ENCODE results near the gene SRP9.

Gene SRP9

GRCh38 chr1:225746361-225747179 lies 31.1 kb upstream of the SRP9 start:
- Histone ChIP-seq H3K9me3 (no peaks in the 10 kb centered on the region), H3K36me3 (no peaks in the 10 kb centered on the region), H3K4me1 (peaks cover 0 to 41% (median 24%) of the 10 kb centered on the region in 4 donors), H3K4me3 (peak overlapping the region; percentile 53 to 55), H3K27me3 (no peaks in the 10 kb centered on the region), H3K27ac (peak overlapping the region; percentile 80 to 87)
- DNase-seq, result peak; percentile 58 to 79
- intact Hi-C loops (cut with DNase I; ENCODE audit: low total_unique reads), result no loop called here
- TF ChIP-seq CTCF (IDR thresholded peaks at IDR 0.05), result peak; percentile 25 to 26

- Histone ChIP-seq H3K4me3 (no peak overlapping the region), H3K36me3 (no peaks in the 10 kb centered on the region), H3K27me3 (no peaks in the 10 kb centered on the region), H3K4me1 (peaks cover 0 to 41% (median 24%) of the 10 kb centered on the region in 4 donors), H3K27ac (peak overlapping the region; percentile 80 to 87), H3K9me3 (no peaks in the 10 kb centered on the region)
- intact Hi-C loops (cut with DNase I; ENCODE audit: low total_unique reads), result no loop called here
- no peak for TF ChIP-seq CTCF (IDR thresholded peaks at IDR 0.05)
- no peak for DNase-seq
Measured at GRCh38 chr1:225747566-225747965, 30.1 kb upstream of the SRP9 start.

- Histone ChIP-seq H3K27ac (peak overlapping the region in 1 of 2 donors; percentile 87), H3K4me1 (peaks cover 0 to 41% (median 24%) of the 10 kb centered on the region in 4 donors), H3K27me3 (no peaks in the 10 kb centered on the region), H3K36me3 (no peaks in the 10 kb centered on the region), H3K9me3 (no peaks in the 10 kb centered on the region), H3K4me3 (no peak overlapping the region)
- TF ChIP-seq CTCF (IDR thresholded peaks at IDR 0.05), result no peak
- peak; percentile 61 to 72 for DNase-seq
- intact Hi-C loops (cut with DNase I; ENCODE audit: low total_unique reads), result no loop called here
Measured at GRCh38 chr1:225748529-225748928, 29.1 kb upstream of the SRP9 start.

GRCh38 chr1:225749706-225750105 lies 27.9 kb upstream of the SRP9 start:
- H3K4me1 ChIP-seq, result peaks cover 0 to 39% (median 23%) of the 10 kb centered on the region in 4 donors
- H3K27ac ChIP-seq, result no peak overlapping the region
- H3K4me3 ChIP-seq, result no peak overlapping the region
- no peaks in the 10 kb centered on the region for H3K9me3 ChIP-seq
- H3K27me3 ChIP-seq, result no peaks in the 10 kb centered on the region
- no peak for DNase-seq
- intact Hi-C loops (cut with DNase I; ENCODE audit: low total_unique reads), result no loop called here
- H3K36me3 ChIP-seq, result no peaks in the 10 kb centered on the region
- TF ChIP-seq CTCF (IDR thresholded peaks at IDR 0.05), result no peak

GRCh38 chr1:225750420-225750819 lies 27.2 kb upstream of the SRP9 start:
- H3K9me3 ChIP-seq, result no peaks in the 10 kb centered on the region
- intact Hi-C loops (cut with DNase I; ENCODE audit: low total_unique reads), result no loop called here
- H3K27ac ChIP-seq, result no peak overlapping the region
- no peak for DNase-seq
- H3K36me3 ChIP-seq, result no peaks in the 10 kb centered on the region
- TF ChIP-seq CTCF (IDR thresholded peaks at IDR 0.05), result no peak
- peaks cover 0 to 38% (median 21%) of the 10 kb centered on the region in 4 donors for H3K4me1 ChIP-seq
- H3K27me3 ChIP-seq, result no peaks in the 10 kb centered on the region
- no peak overlapping the region for H3K4me3 ChIP-seq
